HepG2 (cell line): Measurements from ENCODE around the gene RHBDD2.

ENCODE experiments used
- CTCF ChIP-seq: sonication (generic); formaldehyde crosslinking; IDR thresholded peaks from 2 replicates; pipeline ENCODE4 v1.5.0; 2020; ENCODE audit warnings: mild to moderate bottlenecking, missing genetic modification reagents, moderate library complexity
- HDAC2 ChIP-seq: sonication (generic); formaldehyde crosslinking; IDR thresholded peaks from 2 replicates; pipeline ENCODE4 v1.4.0; 2020; ENCODE audit warnings: missing genetic modification reagents
- HMG20B ChIP-seq: conservative IDR thresholded peaks from 2 replicates; pipeline ENCODE4 v1.6.1; 2016; ENCODE audit warnings: missing genetic modification reagents, missing compliant biosample characterization
- IKZF1 ChIP-seq: fragments of 450-650 bp; IDR thresholded peaks from 2 replicates; pipeline ENCODE4 v1.7.1; 2016
- MYNN ChIP-seq: sonication (generic); formaldehyde crosslinking; IDR thresholded peaks from 2 replicates; pipeline ENCODE4 v1.4.0; 2020; ENCODE audit warnings: mild to moderate bottlenecking, low read depth, missing genetic modification reagents
- RAD51 ChIP-seq: fragments of 450-650 bp; IDR thresholded peaks from 2 replicates; pipeline ENCODE4 v1.6.1; 2016; ENCODE audit warnings: borderline replicate concordance
- RBM39 ChIP-seq: fragments of 200-400 bp; formaldehyde crosslinking; IDR thresholded peaks from one replicate; pipeline ENCODE4 v1.6.1; 2018; ENCODE audit warnings: antibody characterized with exemption, mild to moderate bottlenecking, low read depth, low read length; ENCODE audit not compliant: poor library complexity, severe bottlenecking
- SUZ12 ChIP-seq: fragments of 150-350 bp; IDR thresholded peaks from 2 replicates; pipeline ENCODE4 v1.6.1; 2014; ENCODE audit warnings: low read depth, low read length
- ZNF572 ChIP-seq: sonication (generic); formaldehyde crosslinking; IDR thresholded peaks from 2 replicates; pipeline ENCODE4 v1.5.1; 2020; ENCODE audit warnings: mild to moderate bottlenecking, missing genetic modification reagents

GRCh38 chr7:75909521-75910132 is 30.8 kb downstream of the RHBDD2 start:
- TF ChIP-seq ZNF572 (CRISPR knock-in tag) (no peak), MYNN (CRISPR knock-in tag) (no peak), SUZ12 (no peak), RBM39 (no peak), HDAC2 (CRISPR knock-in tag) (no peak), HMG20B (no peak), IKZF1 (no peak), RAD51 (no peak), CTCF (no peak)
